ENCODE results near the gene DCTD. TPM values are rescaled to one million over a fixed set of nuclear protein-coding genes. Genes with fewer than 3 reads are reported as not detected.
A peak's percentile ranks its signal among the peaks of the same experiment; 100 is the strongest.

DCTD gene
- total RNA-seq = 10 to 100 TPM; 46.0 to 75.2 (median 48.2) TPM

DNA sequence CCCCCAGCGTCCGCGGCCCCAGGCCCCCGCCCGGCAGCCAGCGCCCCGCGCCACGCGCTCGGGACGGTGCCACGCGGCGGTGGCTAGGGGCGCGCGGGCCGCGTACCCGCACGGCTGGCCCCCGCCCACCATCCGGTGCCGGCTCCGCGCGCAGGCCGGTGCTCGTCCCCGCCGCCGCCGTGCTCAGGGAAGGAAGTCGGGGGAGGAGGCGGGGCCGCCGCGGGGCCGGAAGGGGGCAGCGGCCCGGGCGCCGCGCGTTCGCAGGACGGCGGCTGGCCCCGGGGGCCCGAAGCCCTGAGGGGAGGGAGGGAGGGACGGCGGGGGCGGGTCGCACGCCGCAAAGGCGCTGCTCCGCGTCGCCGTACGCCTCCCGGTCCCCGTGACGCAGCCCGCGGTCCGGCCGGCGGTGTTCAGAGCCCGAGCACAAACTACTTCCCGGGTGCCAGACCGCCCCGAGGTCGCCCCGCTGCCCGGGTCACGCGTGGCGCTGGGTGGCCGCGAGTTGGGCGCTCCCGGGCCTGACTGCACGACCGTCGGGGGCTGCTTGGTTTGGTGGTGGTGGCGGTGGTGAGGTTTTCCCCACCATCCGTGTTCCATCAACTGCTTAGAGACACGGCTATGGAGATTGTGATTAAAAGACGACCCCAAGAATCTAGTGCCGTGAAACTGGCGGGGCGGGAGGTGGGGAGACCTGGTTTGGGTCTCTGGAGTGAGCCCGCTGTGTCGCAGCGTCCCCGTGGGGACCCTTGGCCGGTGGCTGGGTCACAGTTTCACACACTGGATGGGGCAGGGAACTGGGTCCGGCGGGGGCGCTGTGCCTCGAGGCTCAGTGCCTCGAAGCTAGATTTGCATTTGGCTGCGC, at the start of gene DCTD:
Gene DCTD, minus strand, starts transcription at position 205 of the 862 bp plus-strand sequence. CDS start 1,818 bp downstream, outside the sequence.
- Histone ChIP-seq H3K36me3 (no peaks in the 10 kb centered on the region), H3K4me3 (peak within 1 kb of the TSS; percentile 73 to 90 (median 79)), H3K27ac (peak within 1 kb of the TSS; percentile 92 to 94), H3K9me3 (no peaks in the 10 kb centered on the region), H3K27me3 (no peaks in the 10 kb centered on the region), H3K4me1 (no peaks in the 10 kb centered on the region)
- peak; percentile 40 to 60 for DNase-seq (ENCODE audit: low spot score in 2 of 2)
- TF ChIP-seq POLR2AphosphoS5 (IDR thresholded peaks at IDR 0.05) (peak in 1 of 3 donors; percentile 9), POLR2A (IDR thresholded peaks at IDR 0.05) (no peak)
- TF ChIP-seq, protein P1, sequence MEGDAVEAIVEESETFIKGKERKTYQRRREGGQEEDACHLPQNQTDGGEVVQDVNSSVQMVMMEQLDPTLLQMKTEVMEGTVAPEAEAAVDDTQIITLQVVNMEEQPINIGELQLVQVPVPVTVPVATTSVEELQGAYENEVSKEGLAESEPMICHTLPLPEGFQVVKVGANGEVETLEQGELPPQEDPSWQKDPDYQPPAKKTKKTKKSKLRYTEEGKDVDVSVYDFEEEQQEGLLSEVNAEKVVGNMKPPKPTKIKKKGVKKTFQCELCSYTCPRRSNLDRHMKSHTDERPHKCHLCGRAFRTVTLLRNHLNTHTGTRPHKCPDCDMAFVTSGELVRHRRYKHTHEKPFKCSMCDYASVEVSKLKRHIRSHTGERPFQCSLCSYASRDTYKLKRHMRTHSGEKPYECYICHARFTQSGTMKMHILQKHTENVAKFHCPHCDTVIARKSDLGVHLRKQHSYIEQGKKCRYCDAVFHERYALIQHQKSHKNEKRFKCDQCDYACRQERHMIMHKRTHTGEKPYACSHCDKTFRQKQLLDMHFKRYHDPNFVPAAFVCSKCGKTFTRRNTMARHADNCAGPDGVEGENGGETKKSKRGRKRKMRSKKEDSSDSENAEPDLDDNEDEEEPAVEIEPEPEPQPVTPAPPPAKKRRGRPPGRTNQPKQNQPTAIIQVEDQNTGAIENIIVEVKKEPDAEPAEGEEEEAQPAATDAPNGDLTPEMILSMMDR (IDR thresholded peaks at IDR 0.05) = no peak
- intact Hi-C loops (cut with DNase I; ENCODE audit: low total_unique reads) = no loop called here

DNA sequence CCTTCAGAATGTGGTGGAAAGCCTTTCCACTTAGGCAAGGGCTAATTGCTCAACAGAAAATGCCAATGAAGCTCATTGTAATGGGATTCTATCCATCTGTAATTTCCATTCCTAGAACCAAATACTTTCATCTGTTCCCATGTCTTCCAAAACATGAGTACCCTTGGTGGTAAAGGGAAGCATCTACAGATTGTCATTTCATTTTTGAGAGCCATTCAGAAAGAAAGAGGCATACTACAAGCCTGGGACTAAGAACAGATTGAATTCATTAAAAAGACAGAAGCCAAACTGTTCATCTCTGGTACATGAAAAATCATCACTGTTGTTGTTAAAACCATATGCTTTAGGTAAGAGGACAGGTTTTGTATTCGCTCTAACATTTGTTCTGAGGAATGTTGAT, 43.6 kb upstream of the DCTD start:
- H3K4me3 ChIP-seq = no peak overlapping the region
- no peaks in the 10 kb centered on the region for H3K4me1 ChIP-seq
- H3K27me3 ChIP-seq = no peaks in the 10 kb centered on the region
- H3K9me3 ChIP-seq = peaks cover 7 to 9% of the 10 kb centered on the region in 2 donors
- H3K36me3 ChIP-seq = no peaks in the 10 kb centered on the region
- H3K27ac ChIP-seq = no peak overlapping the region
- no peak for DNase-seq (ENCODE audit: low spot score in 2 of 2)
- TF ChIP-seq, protein P1 (IDR thresholded peaks at IDR 0.05) = no peak
- TF ChIP-seq POLR2A (IDR thresholded peaks at IDR 0.05) (no peak), POLR2AphosphoS5 (IDR thresholded peaks at IDR 0.05) (no peak)
- intact Hi-C loops (cut with DNase I; ENCODE audit: low total_unique reads) = no loop called here

DNA sequence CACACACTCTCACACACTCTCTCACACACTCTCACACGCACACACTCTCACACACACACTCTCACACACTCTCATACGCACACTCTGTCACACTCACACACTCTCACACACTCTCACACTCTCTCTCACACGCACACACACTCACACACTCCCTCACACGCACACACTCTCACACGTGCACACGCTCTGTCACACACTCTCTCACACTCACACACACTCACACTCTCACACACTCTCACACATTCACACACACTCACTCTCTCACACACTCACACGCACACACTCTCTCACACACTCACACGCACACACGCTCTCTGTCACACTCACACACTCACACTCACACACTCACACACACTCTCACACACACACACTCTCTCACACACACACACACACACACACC, 43.0 kb upstream of the DCTD start:
- no peaks in the 10 kb centered on the region for H3K4me1 ChIP-seq
- intact Hi-C loops (cut with DNase I; ENCODE audit: low total_unique reads) = no loop called here
- TF ChIP-seq, protein P1 (IDR thresholded peaks at IDR 0.05) = no peak
- TF ChIP-seq POLR2A (IDR thresholded peaks at IDR 0.05) = no peak
- TF ChIP-seq POLR2AphosphoS5 (IDR thresholded peaks at IDR 0.05) = no peak
- peaks cover 7 to 9% of the 10 kb centered on the region in 2 donors for H3K9me3 ChIP-seq
- DNase-seq (ENCODE audit: low spot score in 2 of 2) = no peak
- H3K36me3 ChIP-seq = no peaks in the 10 kb centered on the region
- no peak overlapping the region for H3K4me3 ChIP-seq
- no peaks in the 10 kb centered on the region for H3K27me3 ChIP-seq
- H3K27ac ChIP-seq = no peak overlapping the region

DNA sequence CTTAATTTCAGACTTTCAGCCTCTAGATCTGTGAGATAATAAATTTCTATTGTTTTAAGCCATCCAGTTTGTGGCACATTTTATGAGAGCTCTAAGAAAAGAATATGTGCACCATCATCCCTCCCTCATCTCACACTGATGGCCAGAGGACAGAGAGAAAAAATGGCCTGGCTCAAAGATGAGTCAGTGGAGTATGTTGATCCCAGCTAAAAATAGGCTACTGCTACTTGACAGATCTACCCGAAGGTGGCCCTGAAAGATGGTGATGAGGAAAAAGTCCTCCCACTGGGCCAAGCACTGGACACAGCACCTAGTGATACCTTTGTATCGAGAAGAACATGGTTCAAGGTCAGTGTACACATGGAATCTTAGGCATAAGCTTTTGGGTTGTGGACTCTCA, 38.2 kb upstream of the DCTD start:
- H3K9me3 ChIP-seq = peaks cover 7 to 9% of the 10 kb centered on the region in 2 donors
- intact Hi-C loops (cut with DNase I; ENCODE audit: low total_unique reads) = loop anchor here (2.0 kb wide), 1 partner anchor 99 kb away; no protein-coding TSS in a partner anchor
- H3K4me1 ChIP-seq = no peaks in the 10 kb centered on the region
- H3K27ac ChIP-seq = no peak overlapping the region
- no peak for TF ChIP-seq POLR2A (IDR thresholded peaks at IDR 0.05)
- TF ChIP-seq POLR2AphosphoS5 (IDR thresholded peaks at IDR 0.05) = no peak
- TF ChIP-seq, protein P1 (IDR thresholded peaks at IDR 0.05) = no peak
- no peaks in the 10 kb centered on the region for H3K27me3 ChIP-seq
- DNase-seq (ENCODE audit: low spot score in 2 of 2) = no peak
- no peak overlapping the region for H3K4me3 ChIP-seq
- no peaks in the 10 kb centered on the region for H3K36me3 ChIP-seq

DNA sequence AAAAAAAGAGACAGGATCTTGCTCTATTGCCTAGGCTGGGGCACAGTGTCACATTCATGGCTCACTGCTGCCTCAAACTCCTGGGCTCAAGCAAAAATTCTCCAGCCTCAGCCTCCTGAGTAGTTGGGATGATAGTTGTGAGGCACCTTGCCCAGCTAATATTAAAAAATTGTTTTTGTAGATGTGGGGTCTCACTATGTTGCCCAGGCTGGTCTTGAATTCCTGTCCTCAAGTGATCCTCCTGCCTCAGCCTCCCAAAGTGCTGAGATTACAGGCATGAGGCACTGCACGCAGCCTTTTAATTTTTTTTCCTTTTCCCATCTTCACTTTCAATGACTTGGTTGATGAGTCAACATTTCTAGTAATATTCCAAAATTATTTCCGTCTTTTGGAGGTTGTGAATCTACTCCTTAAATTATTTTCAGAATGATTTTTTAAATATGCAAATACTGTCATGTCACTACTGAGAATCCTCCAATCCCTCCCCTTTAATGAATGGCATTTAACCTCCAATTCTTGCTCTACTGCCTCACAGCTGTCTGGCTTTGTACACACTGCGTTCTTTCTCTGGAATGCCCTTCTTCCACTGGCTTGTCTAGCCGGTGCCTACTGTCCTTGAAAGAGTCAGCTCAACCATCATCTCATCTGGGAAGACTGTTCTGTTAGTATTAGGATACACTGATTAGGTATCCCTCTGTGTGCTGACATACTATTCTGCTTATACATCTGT, 27.5 kb upstream of the DCTD start:
- Histone ChIP-seq H3K9me3 (no peaks in the 10 kb centered on the region), H3K4me3 (no peak overlapping the region), H3K27ac (no peak overlapping the region), H3K27me3 (no peaks in the 10 kb centered on the region), H3K4me1 (no peaks in the 10 kb centered on the region), H3K36me3 (no peaks in the 10 kb centered on the region)
- intact Hi-C loops (cut with DNase I; ENCODE audit: low total_unique reads) = no loop called here
- TF ChIP-seq POLR2AphosphoS5 (IDR thresholded peaks at IDR 0.05) (no peak), POLR2A (IDR thresholded peaks at IDR 0.05) (no peak)
- TF ChIP-seq, protein P1 (IDR thresholded peaks at IDR 0.05) = no peak
- DNase-seq (ENCODE audit: low spot score in 2 of 2) = no peak
